Activated naive CD8-positive, alpha-beta T cell treated with anti-CD3 and anti-CD28 coated beads, Interleukin-2, amount 50 U/mL, for 24 hours (primary cell): ENCODE data around the gene TRAPPC6A.
A peak's percentile ranks its signal among the peaks of the same experiment; 100 is the strongest.

ENCODE experiments used
- ATAC-seq: fragments of 150-1000 bp; cut with Tn5 transposase; one replicate; pipeline ENCODE4 v1.10.0; 2021
- DNase-seq: peaks from one replicate; pipeline ENCODE4 v3.0.0; 2021
- H3K27ac Mint-ChIP-seq: one replicate; pipeline ENCODE4 v1.8.0; 2021; ENCODE audit warnings: mild to moderate bottlenecking, mixed read lengths
- H3K27me3 Mint-ChIP-seq: one replicate; pipeline ENCODE4 v1.8.0; 2021; ENCODE audit warnings: mixed read lengths
- H3K36me3 Mint-ChIP-seq: one replicate; pipeline ENCODE4 v1.8.0; 2021; ENCODE audit warnings: low read depth, mixed read lengths
- H3K4me1 Mint-ChIP-seq: one replicate; pipeline ENCODE4 v1.8.0; 2021; ENCODE audit warnings: mixed read lengths
- H3K4me3 Mint-ChIP-seq: one replicate; pipeline ENCODE4 v1.8.0; 2021; ENCODE audit warnings: mild to moderate bottlenecking, moderate library complexity, mixed read lengths
- H3K9me3 Mint-ChIP-seq: one replicate; pipeline ENCODE4 v1.8.0; 2021; ENCODE audit warnings: mixed read lengths

Gene TRAPPC6A

DNA sequence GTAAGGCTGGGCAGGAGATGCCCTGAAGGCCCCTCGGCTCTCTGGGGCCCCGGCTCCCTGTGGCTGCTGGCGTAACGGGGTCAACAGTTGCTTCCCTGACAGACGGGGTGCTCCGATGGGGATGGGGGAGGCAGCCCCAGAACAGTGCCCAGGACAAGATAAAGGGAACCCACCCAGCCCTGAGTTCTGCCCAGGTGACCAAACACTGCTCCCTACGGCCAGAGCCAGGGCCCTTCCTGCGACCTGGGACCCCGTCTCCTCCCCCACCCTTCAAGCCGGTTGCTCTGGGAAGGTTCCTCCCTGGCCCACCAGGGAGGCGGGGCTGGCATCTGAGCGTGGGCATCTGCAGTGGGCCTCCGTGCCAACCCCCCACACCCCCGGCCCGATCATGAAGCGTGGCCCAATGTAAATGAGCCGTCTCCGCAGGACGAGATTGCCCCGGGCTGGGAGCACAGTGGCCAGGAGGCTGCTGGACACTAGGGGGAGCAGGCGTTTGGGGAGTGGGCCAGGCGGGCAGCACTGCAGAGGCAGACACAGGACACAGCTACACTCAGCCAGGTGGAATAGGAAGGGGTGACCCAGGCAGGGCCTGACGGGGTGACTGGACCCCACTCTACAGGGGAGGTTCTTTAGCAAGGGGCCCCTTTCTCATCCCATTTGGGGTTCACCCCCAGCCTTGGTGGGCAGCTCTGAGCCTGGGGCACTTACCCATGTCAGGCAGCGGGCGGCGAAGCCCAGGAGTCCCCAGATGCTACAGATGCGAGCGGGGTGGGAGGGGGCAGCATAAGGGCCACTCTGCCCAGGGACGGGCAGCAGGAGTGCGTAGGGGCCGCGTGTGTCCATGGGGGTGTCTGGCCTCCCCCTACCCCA, 16.1 kb downstream of the TRAPPC6A start:
- DNase-seq = no peak
- no peaks in the 10 kb centered on the region for H3K36me3 Mint-ChIP-seq
- ATAC-seq = no peak
- H3K4me1 Mint-ChIP-seq = peaks cover 19% of the 10 kb centered on the region
- H3K27ac Mint-ChIP-seq = no peak overlapping the region
- H3K27me3 Mint-ChIP-seq = peaks cover 7% of the 10 kb centered on the region
- no peak overlapping the region for H3K4me3 Mint-ChIP-seq
- H3K9me3 Mint-ChIP-seq = no peaks in the 10 kb centered on the region

DNA sequence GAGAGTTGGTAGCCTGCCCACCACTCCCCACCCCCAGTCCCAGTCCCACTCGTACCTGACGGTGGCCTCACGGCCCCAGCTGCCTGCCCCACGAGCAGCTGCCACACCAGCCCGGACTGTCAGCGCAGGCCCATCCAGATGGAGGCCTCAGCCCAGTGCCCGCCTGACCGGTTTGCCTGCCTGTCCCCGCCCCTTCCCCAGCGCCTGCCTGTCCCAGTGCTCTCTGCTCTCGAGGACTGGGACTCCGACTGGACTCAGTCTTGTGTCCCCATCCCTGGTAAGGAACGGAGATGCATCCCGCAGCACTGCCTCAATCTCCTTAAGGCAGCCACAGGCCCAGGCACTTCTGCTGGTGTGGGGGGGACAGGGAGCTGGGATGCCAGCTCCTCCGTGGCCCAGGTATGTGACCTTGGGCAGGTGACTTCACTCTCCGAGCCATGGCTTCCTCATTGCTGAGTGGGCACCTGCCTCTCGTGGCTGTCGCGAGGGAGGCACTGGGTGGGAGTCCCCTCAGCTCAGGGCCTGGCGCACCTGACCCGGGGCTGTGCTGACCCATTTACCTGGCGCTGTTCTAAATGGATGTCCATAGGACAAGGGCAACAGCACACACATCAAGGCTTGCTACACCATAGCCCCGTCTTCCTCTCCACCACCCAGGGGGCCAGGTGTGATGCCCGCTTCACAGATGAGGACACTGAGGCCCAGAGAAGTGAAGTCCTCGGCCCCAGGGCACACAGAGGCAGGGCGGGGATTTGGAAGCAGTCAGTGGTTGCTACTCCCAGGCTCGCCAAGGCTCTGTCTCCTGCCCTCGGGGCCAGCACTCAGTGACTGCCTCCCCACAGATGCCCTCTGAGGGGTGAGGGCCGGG, 16.9 kb downstream of the TRAPPC6A start, which contains the start of gene NKPD1:
Gene NKPD1 (minus strand): TSS at position 113 of the 868 bp plus-strand sequence. CDS start 832 bp downstream, outside the sequence.
- Mint-ChIP-seq H3K36me3 (no peaks in the 10 kb centered on the region), H3K27me3 (peaks cover 7% of the 10 kb centered on the region), H3K9me3 (no peaks in the 10 kb centered on the region), H3K27ac (no peak within 1 kb of the TSS), H3K4me1 (peaks cover 19% of the 10 kb centered on the region), H3K4me3 (no peak within 1 kb of the TSS)
- ATAC-seq = no peak
- DNase-seq = no peak

DNA sequence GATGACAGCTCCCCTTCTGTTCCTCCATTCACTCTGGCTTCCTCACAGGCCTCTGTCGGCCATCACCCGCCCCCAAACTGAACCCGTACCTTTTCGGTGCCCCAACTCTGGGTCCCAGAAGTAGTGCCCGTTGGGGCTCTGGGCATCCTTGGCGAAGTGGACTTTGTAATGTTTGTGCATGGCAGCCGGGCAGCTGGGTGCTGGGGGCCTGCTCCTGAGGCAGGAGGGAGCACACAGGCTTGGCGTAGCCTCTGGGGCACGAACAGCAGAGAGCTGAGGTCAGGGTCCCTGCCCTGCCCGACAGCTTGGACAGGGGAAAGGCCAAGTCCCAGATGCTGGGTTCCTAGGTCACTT, 18.1 kb downstream of the TRAPPC6A start:
- no peak overlapping the region for H3K27ac Mint-ChIP-seq
- no peak for DNase-seq
- no peak overlapping the region for H3K4me3 Mint-ChIP-seq
- H3K4me1 Mint-ChIP-seq = peaks cover 14% of the 10 kb centered on the region
- peaks cover 12% of the 10 kb centered on the region for H3K27me3 Mint-ChIP-seq
- no peaks in the 10 kb centered on the region for H3K9me3 Mint-ChIP-seq
- H3K36me3 Mint-ChIP-seq = no peaks in the 10 kb centered on the region
- no peak for ATAC-seq

DNA sequence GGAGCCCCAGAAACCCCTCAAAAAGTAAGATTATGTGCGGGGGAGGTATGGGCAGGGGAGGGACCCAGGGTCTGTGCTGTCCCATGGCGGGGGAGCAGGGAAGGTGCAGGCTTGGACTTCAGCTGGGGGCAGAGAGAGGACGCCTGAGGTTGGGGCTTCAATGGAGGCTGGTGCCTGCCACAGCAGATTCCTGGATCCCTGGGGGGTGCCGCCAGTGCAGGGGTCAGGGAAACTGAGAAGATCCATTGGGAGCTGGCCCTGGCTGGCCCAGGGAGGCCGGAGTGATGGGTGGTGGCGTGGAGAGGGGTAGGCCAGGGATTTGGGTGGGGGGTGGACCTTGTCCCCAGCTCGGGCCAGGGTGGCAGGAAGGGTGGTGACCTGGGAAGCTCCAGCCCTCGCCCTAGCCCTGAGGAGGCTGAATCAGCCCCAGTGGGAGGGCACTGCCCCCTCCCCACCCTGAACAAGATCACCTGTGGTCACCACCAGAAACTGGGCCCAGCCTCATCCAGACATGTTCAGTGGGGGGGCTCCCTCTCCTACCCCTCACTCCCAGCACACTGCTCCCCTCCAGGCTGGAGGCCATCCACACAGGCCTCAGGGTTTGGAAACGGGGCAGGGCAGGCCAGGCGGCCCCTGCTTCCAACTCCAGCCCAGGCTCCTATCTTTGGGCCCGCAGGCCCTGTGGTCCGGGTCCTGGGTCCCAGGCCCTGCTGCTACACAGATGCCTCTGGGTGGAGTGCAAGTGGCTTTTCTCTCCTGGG, 18.6 kb downstream of the TRAPPC6A start:
- H3K9me3 Mint-ChIP-seq = no peaks in the 10 kb centered on the region
- H3K36me3 Mint-ChIP-seq = no peaks in the 10 kb centered on the region
- H3K4me1 Mint-ChIP-seq = peaks cover 12% of the 10 kb centered on the region
- H3K4me3 Mint-ChIP-seq = no peak overlapping the region
- DNase-seq (no peak), ATAC-seq (no peak)
- H3K27ac Mint-ChIP-seq = no peak overlapping the region
- peaks cover 14% of the 10 kb centered on the region for H3K27me3 Mint-ChIP-seq

DNA sequence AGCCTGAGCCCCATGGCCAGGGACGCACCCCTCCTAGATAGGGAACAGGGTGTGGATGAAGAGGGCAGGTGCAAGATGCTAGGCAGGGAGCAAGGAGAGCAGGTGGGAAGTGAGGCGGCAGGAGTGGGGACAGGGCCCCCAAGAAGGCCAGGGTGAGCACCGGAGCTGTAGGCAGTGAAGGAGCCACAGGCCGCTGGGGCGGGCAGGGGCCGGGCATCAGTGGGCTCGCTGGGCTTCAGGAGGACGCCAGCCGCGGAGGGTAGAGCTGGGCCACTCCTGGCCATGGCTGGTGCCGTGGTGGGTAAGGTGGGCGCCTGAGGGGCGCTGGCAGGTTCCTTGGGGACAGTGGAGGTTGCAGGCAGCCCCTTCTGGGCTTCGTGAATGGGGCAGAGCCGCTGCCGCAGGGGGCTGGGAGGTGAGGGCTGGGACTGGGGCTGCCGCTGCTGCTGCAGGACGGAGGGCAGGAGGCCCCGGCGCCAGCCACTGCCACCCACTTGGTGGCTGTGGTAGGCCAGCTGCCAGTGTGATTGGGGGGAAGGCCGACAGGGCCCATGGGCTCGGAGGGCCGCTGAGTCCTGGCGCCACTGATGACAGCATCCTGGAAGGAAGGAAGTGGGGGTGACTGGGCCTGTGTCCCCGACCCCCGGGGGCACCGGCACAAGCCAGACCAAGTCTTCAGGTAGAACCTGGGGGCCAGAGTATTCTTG, 19.4 kb downstream of the TRAPPC6A start:
- Mint-ChIP-seq H3K27me3 (peaks cover 22% of the 10 kb centered on the region), H3K9me3 (no peaks in the 10 kb centered on the region), H3K4me1 (peaks cover 11% of the 10 kb centered on the region), H3K4me3 (no peak overlapping the region), H3K27ac (no peak overlapping the region), H3K36me3 (no peaks in the 10 kb centered on the region)
- DNase-seq (no peak), ATAC-seq (no peak)

GRCh38 chr19:45156751-45157150, 21.3 kb downstream of the TRAPPC6A start:
- Mint-ChIP-seq H3K4me1 (peaks cover 14% of the 10 kb centered on the region), H3K36me3 (peaks cover 3% of the 10 kb centered on the region), H3K27me3 (peaks cover 27% of the 10 kb centered on the region), H3K27ac (no peak overlapping the region), H3K4me3 (no peak overlapping the region), H3K9me3 (no peaks in the 10 kb centered on the region)
- DNase-seq (no peak), ATAC-seq (no peak)

DNA sequence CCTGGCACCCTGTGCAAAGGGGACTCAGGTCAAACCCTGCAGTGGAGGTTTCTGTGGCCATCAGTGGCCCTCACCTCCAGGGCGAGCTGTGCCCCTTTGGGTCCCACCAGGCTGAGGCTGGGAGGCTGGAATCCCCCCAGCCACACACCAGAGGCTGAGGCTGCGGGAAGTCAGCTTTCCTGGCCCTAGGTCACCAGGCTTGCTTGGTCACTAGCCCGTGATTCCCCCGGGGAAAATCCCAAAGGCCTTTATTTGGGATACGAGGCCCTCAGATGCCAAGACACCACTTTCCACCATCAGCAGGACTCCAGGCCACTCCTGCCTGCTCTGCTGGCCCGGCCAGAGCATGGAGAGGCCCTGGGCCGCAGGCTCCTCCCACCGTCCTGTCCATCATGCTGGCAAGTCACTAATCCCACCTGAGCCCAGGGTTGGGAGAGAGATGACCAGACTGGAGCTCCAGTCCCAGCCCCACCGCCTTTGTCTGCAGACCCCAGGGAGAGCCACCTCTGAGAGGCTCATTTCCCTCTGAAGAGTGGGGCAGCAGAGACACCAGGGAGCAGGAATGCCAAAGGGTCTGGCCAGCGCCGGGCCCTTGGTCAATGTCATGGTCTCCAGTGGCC, 21.9 kb downstream of the TRAPPC6A start:
- DNase-seq = no peak
- no peak overlapping the region for H3K4me3 Mint-ChIP-seq
- H3K9me3 Mint-ChIP-seq = no peaks in the 10 kb centered on the region
- no peak for ATAC-seq
- H3K27me3 Mint-ChIP-seq = peaks cover 31% of the 10 kb centered on the region
- H3K4me1 Mint-ChIP-seq = peaks cover 16% of the 10 kb centered on the region
- no peak overlapping the region for H3K27ac Mint-ChIP-seq
- peaks cover 3% of the 10 kb centered on the region for H3K36me3 Mint-ChIP-seq

- Mint-ChIP-seq H3K9me3 (no peaks in the 10 kb centered on the region), H3K4me1 (peaks cover 18% of the 10 kb centered on the region), H3K27me3 (peaks cover 31% of the 10 kb centered on the region), H3K36me3 (peaks cover 3% of the 10 kb centered on the region), H3K27ac (no peak overlapping the region), H3K4me3 (peak overlapping the region; percentile 40)
- ATAC-seq = no peak
- DNase-seq = no peak
Observed at GRCh38 chr19:45154064-45154827, 23.8 kb downstream of the TRAPPC6A start.

DNA sequence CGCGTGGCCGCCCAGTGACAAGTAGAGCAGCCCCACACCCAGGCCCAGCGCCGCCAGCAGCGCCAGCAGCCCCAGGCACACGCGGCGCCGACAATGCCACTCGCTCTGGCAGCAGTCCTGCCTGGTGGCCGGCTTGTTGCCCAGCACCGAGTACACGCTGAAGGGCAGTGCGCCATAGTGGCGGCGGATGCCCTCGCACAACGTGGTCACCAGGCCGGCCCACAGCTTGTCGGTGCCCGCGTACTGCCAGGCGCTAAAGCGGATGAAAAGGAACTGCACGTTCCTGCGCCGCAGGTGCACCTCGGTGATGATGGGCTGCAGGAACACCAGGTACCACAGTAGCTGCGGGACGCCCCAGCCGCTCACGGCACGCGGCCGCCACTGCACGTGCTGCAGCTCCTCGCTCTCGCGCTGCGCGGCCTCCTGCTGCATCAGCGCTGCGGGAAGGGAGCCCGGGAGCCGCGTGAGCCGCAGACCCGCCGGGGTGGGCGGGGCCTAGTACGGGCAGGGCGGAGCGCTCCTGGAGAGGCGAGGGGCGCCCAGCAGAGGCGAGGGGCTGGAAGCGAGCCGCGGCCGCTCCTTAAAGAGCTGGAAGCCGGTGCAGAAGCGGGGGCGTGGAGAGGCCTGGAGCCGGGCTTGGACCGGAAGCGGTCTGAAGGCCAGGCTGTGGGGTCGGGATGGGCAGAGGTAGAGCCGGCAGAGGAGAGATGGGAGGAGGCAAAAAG, 24.5 kb downstream of the TRAPPC6A start:
- Mint-ChIP-seq H3K4me3 (peak overlapping the region; percentile 40), H3K36me3 (peaks cover 3% of the 10 kb centered on the region), H3K27me3 (peaks cover 31% of the 10 kb centered on the region), H3K27ac (no peak overlapping the region), H3K4me1 (peaks cover 20% of the 10 kb centered on the region), H3K9me3 (no peaks in the 10 kb centered on the region)
- ATAC-seq = no peak
- DNase-seq = peak; percentile 41

DNA sequence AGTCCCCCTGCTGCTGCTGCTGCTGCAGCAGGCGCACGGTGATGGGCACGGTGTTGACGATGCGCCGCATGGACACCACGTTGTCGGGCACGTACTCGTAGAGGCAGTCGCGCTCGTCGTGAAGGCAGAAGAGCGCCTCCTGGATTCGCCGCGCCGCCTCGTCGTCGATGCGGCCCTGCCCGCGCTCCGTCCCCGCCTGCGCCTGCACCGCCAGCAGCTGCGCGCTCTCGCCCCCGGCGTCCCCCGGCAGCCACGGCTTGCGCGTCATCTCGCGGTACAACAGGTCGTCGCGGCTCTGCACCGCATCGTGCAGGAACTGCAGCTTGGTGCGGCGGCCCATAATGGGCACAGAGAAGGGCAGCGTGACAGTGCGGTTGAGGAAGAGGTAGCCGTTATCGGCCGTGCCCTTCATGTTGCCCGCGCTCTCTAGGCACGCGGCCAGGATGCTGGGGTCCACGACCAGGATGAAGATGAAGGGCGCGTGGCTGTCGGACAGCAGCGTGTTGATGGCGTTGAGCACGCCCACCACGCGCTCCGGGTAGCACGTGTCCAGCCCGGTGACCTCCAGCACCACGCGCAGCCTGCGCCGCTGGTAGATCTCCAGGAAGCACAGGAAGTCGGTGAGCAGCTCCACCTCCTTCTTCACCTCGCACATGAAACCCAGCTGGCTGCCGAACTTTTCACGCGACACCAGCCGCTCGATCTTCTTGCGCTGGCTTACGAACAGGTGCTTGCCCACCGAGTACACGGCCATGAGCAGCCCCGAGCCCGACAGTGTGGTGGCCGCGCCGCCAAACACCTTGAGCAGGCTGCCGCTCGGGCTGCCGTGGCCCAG, 25.3 kb downstream of the TRAPPC6A start:
- peaks cover 26% of the 10 kb centered on the region for H3K27me3 Mint-ChIP-seq
- H3K36me3 Mint-ChIP-seq = peaks cover 3% of the 10 kb centered on the region
- H3K9me3 Mint-ChIP-seq = no peaks in the 10 kb centered on the region
- peaks cover 20% of the 10 kb centered on the region for H3K4me1 Mint-ChIP-seq
- ATAC-seq = peak; percentile 38
- peak overlapping the region; percentile 24 for H3K4me3 Mint-ChIP-seq
- peak; percentile 46 for DNase-seq
- peak overlapping the region; percentile 70 for H3K27ac Mint-ChIP-seq

DNA sequence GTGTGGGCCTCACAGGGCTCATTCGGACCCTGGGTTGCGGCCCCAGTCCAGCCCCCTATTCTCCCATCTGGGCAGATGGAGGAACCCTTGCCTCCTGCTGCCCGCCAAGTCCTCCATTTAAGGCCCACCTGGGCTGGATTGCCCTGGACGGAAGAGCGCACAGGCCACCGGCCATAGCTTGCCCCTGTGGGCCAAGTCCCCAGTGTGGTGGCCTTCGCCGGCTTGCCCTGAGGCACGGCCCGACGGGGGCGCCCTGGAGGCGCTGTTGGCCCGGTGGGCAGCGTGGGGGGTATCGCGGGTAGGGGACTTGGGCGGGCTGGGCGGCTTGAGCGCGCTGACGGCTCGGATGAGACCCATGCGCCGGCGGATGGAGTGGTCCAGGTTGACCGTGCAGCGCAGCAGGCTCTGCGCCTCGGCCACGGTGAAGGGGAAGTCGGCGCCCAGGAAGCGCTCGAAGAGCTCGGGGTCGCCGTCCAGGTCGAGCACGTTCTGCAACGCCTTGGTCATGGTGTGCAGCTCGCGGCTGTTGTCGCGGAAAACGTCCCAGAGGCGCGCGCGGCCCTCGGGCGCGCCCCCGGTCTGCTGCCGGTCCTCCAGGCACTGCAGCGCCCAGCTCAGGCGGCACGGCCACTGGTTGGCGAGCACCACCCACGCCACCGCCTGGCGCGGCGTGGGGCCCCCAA, 26.1 kb downstream of the TRAPPC6A start:
- ATAC-seq = no peak
- Mint-ChIP-seq H3K36me3 (peaks cover 3% of the 10 kb centered on the region), H3K9me3 (no peaks in the 10 kb centered on the region), H3K27me3 (peaks cover 24% of the 10 kb centered on the region), H3K27ac (no peak overlapping the region), H3K4me3 (no peak overlapping the region), H3K4me1 (peaks cover 20% of the 10 kb centered on the region)
- DNase-seq = no peak
